PC-3 (cell line): ENCODE data around the gene CALR3.

Experiments used
- EZH2 ChIP-seq: fragments of 300-600 bp; sonication (generic); IDR thresholded peaks from one replicate; pipeline ENCODE4 v1.6.1; 2017; ENCODE audit warnings: antibody characterized with exemption, mild to moderate bottlenecking, low read length; ENCODE audit not compliant: unreplicated experiment
- EZH2phosphoT487 ChIP-seq: fragments of 300-600 bp; sonication (generic); IDR thresholded peaks from 2 replicates; pipeline ENCODE4 v1.6.1; 2018; ENCODE audit warnings: mild to moderate bottlenecking, antibody characterized with exemption, low read length, borderline replicate concordance
- TF ChIP-seq, protein P1 (sequence below): fragments of 300-600 bp; sonication (generic); conservative IDR thresholded peaks from 2 replicates; pipeline ENCODE4 v1.5.1; 2017; ENCODE audit warnings: antibody characterized with exemption, low read depth, mild to moderate bottlenecking, low read length

DNA sequence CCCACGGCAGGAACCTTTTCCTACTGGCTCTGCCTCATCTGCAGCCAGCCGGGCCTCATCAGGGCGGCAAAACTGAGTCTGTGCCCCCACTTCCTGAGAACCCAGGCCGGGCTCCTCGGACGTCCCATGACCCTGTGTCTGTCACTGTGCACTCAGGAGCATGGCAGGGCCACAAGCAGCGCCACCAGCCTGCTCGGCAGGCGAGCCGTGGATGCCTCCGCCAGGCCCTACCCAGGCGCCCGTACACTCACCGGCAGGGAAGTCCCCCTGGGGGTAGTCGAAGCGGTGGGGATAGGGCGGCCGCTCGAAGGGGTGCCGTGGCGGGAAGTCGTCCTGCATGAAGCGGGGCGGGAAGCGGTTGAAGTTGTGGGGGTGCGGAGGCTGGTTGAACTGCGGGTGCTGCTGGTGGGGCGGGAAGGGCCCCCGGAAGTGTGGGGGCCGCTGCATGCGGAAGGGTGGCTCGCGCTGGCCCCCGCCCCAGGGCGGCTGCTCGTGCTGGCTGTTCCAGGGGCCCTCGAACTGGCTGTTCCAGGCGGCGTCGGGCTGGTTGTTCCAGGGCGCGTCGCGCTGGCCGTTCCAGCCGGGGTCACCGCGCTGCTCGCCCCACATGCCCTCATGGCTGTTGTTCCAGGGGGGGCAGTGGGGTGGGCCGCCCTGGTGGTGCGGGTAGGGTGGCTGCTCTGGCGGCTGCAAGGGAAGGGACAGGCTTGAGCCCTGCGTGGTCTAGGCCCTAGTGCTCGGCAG is 29.2 kb upstream of the CALR3 start:
- TF ChIP-seq, protein P1, sequence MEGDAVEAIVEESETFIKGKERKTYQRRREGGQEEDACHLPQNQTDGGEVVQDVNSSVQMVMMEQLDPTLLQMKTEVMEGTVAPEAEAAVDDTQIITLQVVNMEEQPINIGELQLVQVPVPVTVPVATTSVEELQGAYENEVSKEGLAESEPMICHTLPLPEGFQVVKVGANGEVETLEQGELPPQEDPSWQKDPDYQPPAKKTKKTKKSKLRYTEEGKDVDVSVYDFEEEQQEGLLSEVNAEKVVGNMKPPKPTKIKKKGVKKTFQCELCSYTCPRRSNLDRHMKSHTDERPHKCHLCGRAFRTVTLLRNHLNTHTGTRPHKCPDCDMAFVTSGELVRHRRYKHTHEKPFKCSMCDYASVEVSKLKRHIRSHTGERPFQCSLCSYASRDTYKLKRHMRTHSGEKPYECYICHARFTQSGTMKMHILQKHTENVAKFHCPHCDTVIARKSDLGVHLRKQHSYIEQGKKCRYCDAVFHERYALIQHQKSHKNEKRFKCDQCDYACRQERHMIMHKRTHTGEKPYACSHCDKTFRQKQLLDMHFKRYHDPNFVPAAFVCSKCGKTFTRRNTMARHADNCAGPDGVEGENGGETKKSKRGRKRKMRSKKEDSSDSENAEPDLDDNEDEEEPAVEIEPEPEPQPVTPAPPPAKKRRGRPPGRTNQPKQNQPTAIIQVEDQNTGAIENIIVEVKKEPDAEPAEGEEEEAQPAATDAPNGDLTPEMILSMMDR, result no peak
- TF ChIP-seq EZH2phosphoT487 (no peak), EZH2 (no peak)
